Prostate gland (tissue), 2 donors: ENCODE data around the gene COL1A2. TPM values are rescaled to one million over a fixed set of nuclear protein-coding genes. Genes with fewer than 3 reads are reported as not detected.

Experiments used
- DNase-seq: peaks from one replicate; pipeline ENCODE4 v3.0.0-alpha.2; 2019; ENCODE audit warnings: low spot score
- H3K27ac ChIP-seq, 2 donors: fragments of 200-600 bp; sonication (generic); 2 replicates each; pipeline ENCODE4 v1.5.1; 2017 to 2019
- H3K27me3 ChIP-seq: fragments of 200-600 bp; sonication (generic); replicated peaks from 2 replicates; pipeline ENCODE4 v1.5.1; 2019; ENCODE audit not compliant: insufficient read depth
- H3K36me3 ChIP-seq, 2 donors: fragments of 200-600 bp; sonication (generic); 1 replicate in 1 of 2; 2 replicates in 1 of 2; pipeline versions ENCODE4 v1.5.1 to v1.8.1; 2017 to 2019
- H3K4me1 ChIP-seq: fragments of 200-600 bp; sonication (generic); replicated peaks from 2 replicates; pipeline ENCODE4 v1.5.1; 2019
- H3K4me3 ChIP-seq, 2 donors: fragments of 200-600 bp; sonication (generic); 2 replicates each; pipeline ENCODE4 v1.5.1; 2017 to 2019
- H3K9me3 ChIP-seq: fragments of 200-600 bp; sonication (generic); 2 replicates; pipeline ENCODE4 v1.5.1; 2017
- CTCF ChIP-seq, 4 experiments: fragments of 200-600 bp in 2 of 4; fragments of 450-650 bp in 2 of 4; sonication (generic) in 2 of 4; IDR thresholded peaks; 1 replicate in 3 of 4; 2 replicates in 1 of 4; pipeline ENCODE4 v1.5.1; 2016 to 2019; ENCODE audit warnings: antibody characterized with exemption in 4 of 4, mild to moderate bottlenecking in 2 of 4, moderate library complexity in 2 of 4
- POLR2A ChIP-seq: fragments of 450-650 bp; IDR thresholded peaks from one replicate; pipeline ENCODE4 v1.6.1; 2016; ENCODE audit warnings: antibody characterized with exemption, mild to moderate bottlenecking
- POLR2AphosphoS5 ChIP-seq: sonication (generic); formaldehyde crosslinking; IDR thresholded peaks from one replicate; pipeline ENCODE4 v1.6.1; 2017; ENCODE audit warnings: antibody characterized with exemption
- WGBS: methylation state at CpG from one replicate; pipeline ENCODE4 v1.1.5; 2018; 5-methylcytosine and 5-hydroxymethylcytosine counted together
- intact Hi-C: fragments of 100-400 bp; cut with DNase I; formaldehyde crosslinking; loops from one replicate; pipeline ENCODE4 v1.14.2; 2022
- total RNA-seq, 2 donors: library from RNA; depleted of rRNA; stranded (reverse); fragments of >200 nt; gene quantifications; one replicate each; pipeline ENCODE4 v1.1.0, GENCODE V29; 2016

COL1A2 gene
- total RNA-seq, 2 donors from 2014 or later, result 51.2 to 805 TPM

- Histone ChIP-seq H3K4me1 (no peaks in the 10 kb centered on the region), H3K27ac (no peak overlapping the region), H3K27me3 (no peaks in the 10 kb centered on the region), H3K36me3 (no peaks in the 10 kb centered on the region), H3K9me3 (no peaks in the 10 kb centered on the region), H3K4me3 (no peak overlapping the region)
- intact Hi-C loops, result loop anchor here (10.0 kb wide), 2 partner anchors 804 to 1034 kb away; no protein-coding TSS in a partner anchor
- DNase-seq, result no peak
- WGBS, result 74% methylated on average over 3 of the region's 3 CpGs
- TF ChIP-seq CTCF (IDR thresholded peaks at IDR 0.05), result no peak
- TF ChIP-seq POLR2A, result no peak
- TF ChIP-seq POLR2AphosphoS5, result no peak
Measured at GRCh38 chr7:94441138-94441537, 46.4 kb downstream of the COL1A2 start.

GRCh38 chr7:94442639-94443038 is 47.9 kb downstream of the COL1A2 start:
- H3K4me3 ChIP-seq, result no peak overlapping the region
- DNase-seq, result no peak
- intact Hi-C loops, result loop anchor here (10.0 kb wide), 2 partner anchors 802 to 1032 kb away; no protein-coding TSS in a partner anchor
- no peaks in the 10 kb centered on the region for H3K9me3 ChIP-seq
- no peaks in the 10 kb centered on the region for H3K27me3 ChIP-seq
- TF ChIP-seq POLR2AphosphoS5, result no peak
- TF ChIP-seq CTCF (IDR thresholded peaks at IDR 0.05), result no peak
- TF ChIP-seq POLR2A, result no peak
- no peaks in the 10 kb centered on the region for H3K4me1 ChIP-seq
- no peaks in the 10 kb centered on the region for H3K36me3 ChIP-seq
- 80% methylated on average over 3 of the region's 3 CpGs for WGBS
- no peak overlapping the region for H3K27ac ChIP-seq

GRCh38 chr7:94444813-94445212 is 50.1 kb downstream of the COL1A2 start:
- no peaks in the 10 kb centered on the region for H3K27me3 ChIP-seq
- no peak for DNase-seq
- no peaks in the 10 kb centered on the region for H3K9me3 ChIP-seq
- H3K27ac ChIP-seq, result no peak overlapping the region
- WGBS, result 54% methylated on average over 2 of the region's 2 CpGs
- intact Hi-C loops, result loop anchor here (10.0 kb wide), 2 partner anchors 800 to 1030 kb away; no protein-coding TSS in a partner anchor
- no peaks in the 10 kb centered on the region for H3K36me3 ChIP-seq
- H3K4me1 ChIP-seq, result no peaks in the 10 kb centered on the region
- no peak overlapping the region for H3K4me3 ChIP-seq
- no peak for TF ChIP-seq CTCF (IDR thresholded peaks at IDR 0.05)
- TF ChIP-seq POLR2A, result no peak

GRCh38 chr7:94445696-94446194 is 51.0 kb downstream of the COL1A2 start:
- Histone ChIP-seq H3K27me3 (no peaks in the 10 kb centered on the region), H3K9me3 (no peaks in the 10 kb centered on the region), H3K4me1 (no peaks in the 10 kb centered on the region), H3K36me3 (no peaks in the 10 kb centered on the region), H3K27ac (no peak overlapping the region), H3K4me3 (no peak overlapping the region)
- intact Hi-C loops, result loop anchor here (10.0 kb wide), 2 partner anchors 799 to 1029 kb away; no protein-coding TSS in a partner anchor
- WGBS, result 45% methylated on average over 2 of the region's 2 CpGs
- no peak for DNase-seq
- TF ChIP-seq POLR2A (no peak), CTCF (IDR thresholded peaks at IDR 0.05) (no peak), POLR2AphosphoS5 (no peak)

GRCh38 chr7:94446308-94446707 is 51.6 kb downstream of the COL1A2 start:
- H3K4me3 ChIP-seq, result no peak overlapping the region
- intact Hi-C loops, result loop anchor here (10.0 kb wide), 2 partner anchors 798 to 1028 kb away; no protein-coding TSS in a partner anchor
- no peak overlapping the region for H3K27ac ChIP-seq
- H3K36me3 ChIP-seq, result no peaks in the 10 kb centered on the region
- H3K4me1 ChIP-seq, result no peaks in the 10 kb centered on the region
- DNase-seq, result no peak
- no peak for TF ChIP-seq POLR2A
- no peak for TF ChIP-seq CTCF (IDR thresholded peaks at IDR 0.05)
- no peak for TF ChIP-seq POLR2AphosphoS5
- no peaks in the 10 kb centered on the region for H3K27me3 ChIP-seq
- no peaks in the 10 kb centered on the region for H3K9me3 ChIP-seq
- WGBS, result 97% methylated on average over 5 of the region's 5 CpGs
